HCT116 (cell line): ENCODE measurements around the gene CD109. TPM values are rescaled to one million over a fixed set of nuclear protein-coding genes. Genes with fewer than 3 reads are reported as not detected.

Experiments used
- ATAC-seq: fragments of 200-7000 bp; cut with Tn5 transposase; 2 replicates; pipeline ENCODE4 v1.9.1; 2020; ENCODE audit warnings: mild to moderate bottlenecking, moderate library complexity
- BruUV-seq: library from RNA; stranded (reverse); fragments of 400-500 nt; replicated peaks from 2 replicates; lab custom pipeline; 2021; lab: Mats Ljungman, UMichigan
- CTCF ChIA-PET: fragments of 300-600 bp; sonication (Branson Sonifier 250); formaldehyde crosslinking; loops from one replicate; lab custom pipeline; 2021; ENCODE audit warnings: antibody characterized with exemption; lab: Charles Lee
- POLR2A ChIA-PET: fragments of 300-600, 350-600 bp; sonication (Branson Sonifier 250); formaldehyde crosslinking; loops from one replicate; lab custom pipeline; 2021; ENCODE audit warnings: antibody characterized with exemption; lab: Charles Lee
- RAD21 ChIA-PET, 2 experiments: fragments of 300-600 bp; sonication (Branson Sonifier 250); formaldehyde crosslinking; loops; one replicate each; lab custom pipeline; 2023; ENCODE audit warnings: low total read pairs in 2 of 2; ENCODE audit not compliant: uncharacterized antibody in 2 of 2, unreplicated experiment in 2 of 2, low non-redundant PET in 1 of 2; lab: Charles Lee
- DNase-seq: peaks from one replicate; pipeline ENCODE4 v3.0.0-alpha.2; 2010; ENCODE audit warnings: low read depth, low spot score
- H2AFZ ChIP-seq: fragments of 200-600 bp; shearing (Covaris generic), sonication (generic); 2 replicates; pipeline ENCODE4 v1.6.1; 2017; ENCODE audit warnings: low read depth, mixed run types, mixed read lengths, antibody characterized with exemption, low read length; ENCODE audit not compliant: poor library complexity, severe bottlenecking
- H3K27ac ChIP-seq: 2 replicates; pipeline ENCODE4 v1.5.1; 2012; ENCODE audit warnings: low read depth, low read length
- H3K27me3 ChIP-seq: fragments of 200-600 bp; sonication (generic); 2 replicates; pipeline ENCODE4 v1.6.1; 2016; ENCODE audit warnings: mixed run types, low read length, mixed read lengths; ENCODE audit not compliant: insufficient read depth
- H3K36me3 ChIP-seq, 2 experiments: fragments of 200-500 bp in 1 of 2; fragments of 200-600 bp in 1 of 2; sonication (Bioruptor generic) in 1 of 2; sonication (generic) in 1 of 2; 2 replicates each; pipeline versions ENCODE4 v1.5.1 to v1.6.1; 2014 to 2016; ENCODE audit warnings: low read length in 2 of 2, inconsistent platforms in 1 of 2, mixed read lengths in 1 of 2, mixed run types in 1 of 2; ENCODE audit not compliant: insufficient read depth in 2 of 2, control insufficient read depth in 1 of 2
- H3K4me1 ChIP-seq, 2 experiments: fragments of 200-600 bp in 1 of 2; sonication (generic) in 1 of 2; 2 replicates each; pipeline versions ENCODE4 v1.5.1 to v1.6.1; 2012 to 2017; ENCODE audit warnings: low read length in 2 of 2, inconsistent platforms in 1 of 2, mild to moderate bottlenecking in 1 of 2, mixed read lengths in 1 of 2, mixed run types in 1 of 2, moderate library complexity in 1 of 2; ENCODE audit not compliant: insufficient read depth in 2 of 2, control insufficient read depth in 1 of 2
- H3K4me2 ChIP-seq: fragments of 200-600 bp; sonication (generic); 2 replicates; pipeline ENCODE4 v1.6.1; 2017; ENCODE audit warnings: mixed run types, low read length, mixed read lengths
- H3K4me3 ChIP-seq, 2 experiments: fragments of 200-600 bp in 1 of 2; sonication (generic) in 1 of 2; replicated peaks in 1 of 2; 2 replicates each; pipeline ENCODE4 v1.5.1; 2011 to 2016; ENCODE audit warnings: low read length in 2 of 2, control low read depth in 1 of 2, low read depth in 1 of 2, mild to moderate bottlenecking in 1 of 2, mixed read lengths in 1 of 2, mixed run types in 1 of 2
- H3K79me2 ChIP-seq: fragments of 200-600 bp; sonication (generic); 2 replicates; pipeline ENCODE4 v1.6.1; 2017; ENCODE audit warnings: mild to moderate bottlenecking, mixed run types, low read length, moderate library complexity, mixed read lengths; ENCODE audit not compliant: insufficient read depth
- H3K9ac ChIP-seq: fragments of 200-600 bp; sonication (generic); 2 replicates; pipeline ENCODE4 v1.6.1; 2016; ENCODE audit warnings: low read length, mixed read lengths
- H3K9me2 ChIP-seq: fragments of 200-600 bp; sonication (generic), shearing (Covaris generic); 2 replicates; pipeline ENCODE4 v1.6.1; 2017; ENCODE audit warnings: mixed run types, mild to moderate bottlenecking, moderate library complexity; ENCODE audit not compliant: insufficient read depth
- H3K9me3 ChIP-seq, 2 experiments: fragments of 200-500 bp in 1 of 2; fragments of 200-600 bp in 1 of 2; sonication (Bioruptor generic) in 1 of 2; sonication (generic) in 1 of 2; 2 replicates each; pipeline ENCODE4 v1.6.1; 2014 to 2017; ENCODE audit warnings: low read length in 2 of 2, mixed read lengths in 2 of 2, inconsistent platforms in 1 of 2, low read depth in 1 of 2, mild to moderate bottlenecking in 1 of 2, mixed run types in 1 of 2, moderate library complexity in 1 of 2; ENCODE audit not compliant: control insufficient read depth in 1 of 2, insufficient read depth in 1 of 2
- H4K20me1 ChIP-seq: fragments of 200-600 bp; sonication (generic), shearing (Covaris generic); 2 replicates; pipeline ENCODE4 v1.6.1; 2017; ENCODE audit warnings: mixed run types, mild to moderate bottlenecking, moderate library complexity; ENCODE audit not compliant: insufficient read depth
- CTCF ChIP-seq, 3 experiments: fragments of 200-600 bp in 1 of 3; sonication (generic) in 1 of 3; IDR thresholded peaks in 2 of 3; conservative IDR thresholded peaks in 1 of 3; 2 replicates each; pipeline ENCODE4 v1.5.1; 2012 to 2017; ENCODE audit warnings: low read depth in 2 of 3, low read length in 2 of 3, antibody characterized with exemption in 1 of 3, borderline replicate concordance in 1 of 3, control low read depth in 1 of 3, mild to moderate bottlenecking in 1 of 3, mixed read lengths in 1 of 3, mixed run types in 1 of 3, moderate library complexity in 1 of 3; ENCODE audit not compliant: insufficient read depth in 1 of 3
- EGR1 ChIP-seq: IDR thresholded peaks from 2 replicates; pipeline ENCODE4 v1.6.1; 2012; ENCODE audit warnings: low read depth
- ELF1 ChIP-seq: IDR thresholded peaks from 2 replicates; pipeline ENCODE4 v1.6.1; 2012; ENCODE audit warnings: low read depth, borderline replicate concordance
- EZH2 ChIP-seq: fragments of 200-600 bp; sonication (generic); IDR thresholded peaks from 2 replicates; pipeline ENCODE4 v1.6.1; 2017; ENCODE audit warnings: antibody characterized with exemption, mixed run types
- FOSL1 ChIP-seq: IDR thresholded peaks from 2 replicates; pipeline ENCODE4 v1.6.1; 2012; ENCODE audit warnings: low read depth
- JUND ChIP-seq: IDR thresholded peaks from 2 replicates; pipeline ENCODE4 v1.6.1; 2012
- MAX ChIP-seq: IDR thresholded peaks from 2 replicates; pipeline ENCODE4 v1.6.1; 2012
- POLR2AphosphoS5 ChIP-seq: IDR thresholded peaks from 2 replicates; pipeline ENCODE4 v1.6.1; 2011; ENCODE audit warnings: mild to moderate bottlenecking, low read depth, low read length, moderate library complexity
- RAD21 ChIP-seq: IDR thresholded peaks from 2 replicates; pipeline ENCODE4 v1.6.1; 2012; ENCODE audit warnings: low read depth, mild to moderate bottlenecking
- SIN3A ChIP-seq: IDR thresholded peaks from 2 replicates; pipeline ENCODE4 v1.6.1; 2012; ENCODE audit warnings: low read depth
- SRF ChIP-seq: IDR thresholded peaks from 2 replicates; pipeline ENCODE4 v1.6.1; 2012; ENCODE audit warnings: low read depth
- TCF7L2 ChIP-seq: IDR thresholded peaks from 2 replicates; pipeline ENCODE4 v1.7.0; 2011; ENCODE audit warnings: borderline replicate concordance, inconsistent platforms; ENCODE audit not compliant: insufficient read depth, insufficient read length; ENCODE audit errors: extremely low read depth
- YY1 ChIP-seq: IDR thresholded peaks from 2 replicates; pipeline ENCODE4 v1.6.1; 2011; ENCODE audit warnings: low read length, low read depth, moderate library complexity, mild to moderate bottlenecking; ENCODE audit not compliant: insufficient replicate concordance; ENCODE audit errors: extremely low read depth
- ZBTB33 ChIP-seq: IDR thresholded peaks from 2 replicates; pipeline ENCODE4 v1.6.1; 2011; ENCODE audit warnings: mild to moderate bottlenecking, low read length, moderate library complexity; ENCODE audit not compliant: insufficient replicate concordance; ENCODE audit errors: extremely low read depth
- ZFX ChIP-seq: fragments of 450-650 bp; IDR thresholded peaks from 2 replicates; pipeline ENCODE4 v1.6.1; 2017
- intact Hi-C: fragments of 100-400 bp; cut with micrococcal nuclease; formaldehyde crosslinking; loops from 2 replicates; pipeline ENCODE4 v1.10.0; 2022
- total RNA-seq: library from RNA; stranded (reverse); gene quantifications from one replicate; pipeline ENCODE4 v1.2.1, GENCODE V29; 2021; ENCODE audit not compliant: unreplicated experiment

CD109 gene
- total RNA-seq, 1 experiment from 2014 or later = 42.1 TPM

- no peak for TF ChIP-seq ZBTB33
- 0 out of 2 replicates have a peak, but pooled peaks have one; percentile 6 for TF ChIP-seq MAX
- TF ChIP-seq SIN3A = no peak
- no peak for TF ChIP-seq TCF7L2
- no peak for TF ChIP-seq EZH2
- peak; percentile 85 for TF ChIP-seq FOSL1
- TF ChIP-seq JUND = peak; percentile 77
- TF ChIP-seq ELF1 = no peak
- peak; percentile 47; the same call in 1 of the 2 replicates for TF ChIP-seq POLR2AphosphoS5
These were observed 14.5 kb downstream of the CD109 start (continued) for GRCh38 chr6:73710470-73710869.

GRCh38 chr6:73710948-73711347 is 14.9 kb downstream of the CD109 start:
- TF ChIP-seq YY1 (no peak), ELF1 (no peak), ZBTB33 (no peak), SRF (no peak), SIN3A (no peak), EZH2 (no peak), CTCF (IDR thresholded peaks at IDR 0.05 in 2 of 3, conservative IDR thresholded peaks at IDR 0.05 in 1 of 3; ENCODE audit: borderline replicate concordance in 1 of 3, insufficient read depth in 1 of 3, low read depth in 2 of 3, low read length in 2 of 3) (no peak), RAD21 (no peak), TCF7L2 (no peak), ZFX (no peak), JUND (no peak), EGR1 (no peak)
- H3K4me1 ChIP-seq = peaks cover 54 to 68% of the 10 kb centered on the region in 2 experiments
- no peaks in the 10 kb centered on the region for H4K20me1 ChIP-seq
- peak overlapping the region; percentile 67 for H3K27ac ChIP-seq
- no peak for DNase-seq
- no peaks in the 10 kb centered on the region for H3K9me3 ChIP-seq
- H2AFZ ChIP-seq = no peak overlapping the region
- H3K9me2 ChIP-seq = no peaks in the 10 kb centered on the region
- ChIA-PET POLR2A (no interaction called here), RAD21 (no interaction called here), CTCF (no interaction called here)
- intact Hi-C loops = loop anchor here (5.0 kb wide), 1 partner anchor 54 kb away; no protein-coding TSS in a partner anchor
- no TSS peak for BruUV-seq
- no peaks in the 10 kb centered on the region for H3K27me3 ChIP-seq
- peak overlapping the region in 1 of 2 experiments; percentile 32; a peak in 2 of 4 replicates for H3K4me3 ChIP-seq
- H3K79me2 ChIP-seq = peaks cover 7% of the 10 kb centered on the region; the same call in 1 of the 2 replicates
- peak overlapping the region; percentile 72 for H3K4me2 ChIP-seq
- H3K36me3 ChIP-seq = no peaks in the 10 kb centered on the region
- peak overlapping the region; percentile 44 for H3K9ac ChIP-seq
- no peak for ATAC-seq
